Neutrophil (primary cell): ENCODE results near the gene MARK2.
A peak's percentile ranks its signal among the peaks of the same experiment; 100 is the strongest.

Source experiments
- H3K27ac ChIP-seq: fragments of 200-600 bp; sonication (generic); 2 replicates; pipeline ENCODE4 v1.5.1; 2016; ENCODE audit warnings: mild to moderate bottlenecking, moderate library complexity
- H3K27me3 ChIP-seq: fragments of 200-600 bp; sonication (generic); 2 replicates; pipeline ENCODE4 v1.6.0; 2016; ENCODE audit warnings: mild to moderate bottlenecking
- H3K36me3 ChIP-seq: fragments of 200-600 bp; sonication (generic); 2 replicates; pipeline ENCODE4 v1.5.1; 2017
- H3K4me1 ChIP-seq, 2 experiments: fragments of 200-600 bp in 1 of 2; sonication (generic) in 1 of 2; 1 replicate in 1 of 2; 2 replicates in 1 of 2; pipeline versions ENCODE4 v1.5.1 to v1.6.1; 2013 to 2016; ENCODE audit warnings: low read depth in 1 of 2, low read length in 1 of 2, mild to moderate bottlenecking in 1 of 2, moderate library complexity in 1 of 2; ENCODE audit not compliant: control insufficient read depth in 1 of 2, insufficient read depth in 1 of 2
- H3K4me3 ChIP-seq, 2 experiments: fragments of 200-600 bp in 1 of 2; sonication (generic) in 1 of 2; 1 replicate in 1 of 2; 2 replicates in 1 of 2; pipeline ENCODE4 v1.5.1; 2013 to 2016; ENCODE audit warnings: low read depth in 1 of 2, low read length in 1 of 2, mild to moderate bottlenecking in 1 of 2, moderate library complexity in 1 of 2
- H3K9me3 ChIP-seq: fragments of 200-600 bp; sonication (generic); 2 replicates; pipeline ENCODE4 v1.5.1; 2016
- CTCF ChIP-seq: fragments of 200-600 bp; sonication (generic); IDR thresholded peaks from 2 replicates; pipeline ENCODE4 v1.5.1; 2016; ENCODE audit warnings: antibody characterized with exemption

The MARK2 gene

GRCh38 chr11:63916837-63917691 is 78.2 kb downstream of the MARK2 start, which contains the start of gene RCOR2:
Gene RCOR2, minus strand, starts transcription at chr11:63917164. Its CDS starts 708 bp downstream, at chr11:63916456.
- Histone ChIP-seq H3K27me3 (peaks cover 84% of the 10 kb centered on the region), H3K4me1 (peaks cover 19 to 31% of the 10 kb centered on the region in 2 experiments), H3K27ac (no peak within 1 kb of the TSS), H3K36me3 (no peaks in the 10 kb centered on the region), H3K9me3 (no peaks in the 10 kb centered on the region), H3K4me3 (peak within 1 kb of the TSS; percentile 34 to 49)
- no peak for TF ChIP-seq CTCF

GRCh38 chr11:63917692-63918506 is 79.0 kb downstream of the MARK2 start:
- no peaks in the 10 kb centered on the region for H3K9me3 ChIP-seq
- peaks cover 19 to 31% of the 10 kb centered on the region in 2 experiments for H3K4me1 ChIP-seq
- peaks cover 92% of the 10 kb centered on the region for H3K27me3 ChIP-seq
- H3K36me3 ChIP-seq: no peaks in the 10 kb centered on the region
- no peak overlapping the region for H3K27ac ChIP-seq
- no peak overlapping the region for H3K4me3 ChIP-seq
- TF ChIP-seq CTCF: no peak

- H3K9me3 ChIP-seq: no peaks in the 10 kb centered on the region
- no peak for TF ChIP-seq CTCF
- H3K27ac ChIP-seq: no peak overlapping the region
- H3K27me3 ChIP-seq: peaks cover 99% of the 10 kb centered on the region
- H3K4me3 ChIP-seq: no peak overlapping the region
- no peaks in the 10 kb centered on the region for H3K36me3 ChIP-seq
- H3K4me1 ChIP-seq: peaks cover 19 to 31% of the 10 kb centered on the region in 2 experiments
Measured at GRCh38 chr11:63918507-63919191, 79.7 kb downstream of the MARK2 start.

GRCh38 chr11:63919267-63920125 is 80.6 kb downstream of the MARK2 start:
- Histone ChIP-seq H3K27me3 (peaks cover 98% of the 10 kb centered on the region), H3K4me3 (no peak overlapping the region), H3K9me3 (no peaks in the 10 kb centered on the region), H3K4me1 (peaks cover 19 to 31% of the 10 kb centered on the region in 2 experiments), H3K27ac (no peak overlapping the region), H3K36me3 (no peaks in the 10 kb centered on the region)
- TF ChIP-seq CTCF: no peak
